IPS-15b (cell line): ENCODE results near the gene SIM1.

Experiments used
- H3K27me3 ChIP-seq: one replicate; pipeline ENCODE4 v1.6.1; 2013; ENCODE audit warnings: low read length; ENCODE audit not compliant: control insufficient read depth, insufficient read depth
- H3K36me3 ChIP-seq: one replicate; pipeline ENCODE4 v1.6.1; 2013; ENCODE audit warnings: low read length; ENCODE audit not compliant: control insufficient read depth, insufficient read depth
- H3K4me1 ChIP-seq: one replicate; pipeline ENCODE4 v1.6.1; 2013; ENCODE audit warnings: mild to moderate bottlenecking, low read length; ENCODE audit not compliant: control insufficient read depth, insufficient read depth
- H3K4me3 ChIP-seq: one replicate; pipeline ENCODE4 v1.5.1; 2013; ENCODE audit warnings: low read depth, low read length
- H3K9ac ChIP-seq: one replicate; pipeline ENCODE4 v1.6.1; 2013; ENCODE audit warnings: low read depth, mild to moderate bottlenecking, low read length
- H3K9me3 ChIP-seq: one replicate; pipeline ENCODE4 v1.6.1; 2013; ENCODE audit warnings: mild to moderate bottlenecking, low read length; ENCODE audit not compliant: control insufficient read depth, insufficient read depth

The SIM1 gene

GRCh38 chr6:100353276-100354015 is 111.3 kb downstream of the SIM1 start:
- Histone ChIP-seq H3K27me3 (no peaks in the 10 kb centered on the region), H3K4me3 (no peak overlapping the region), H3K9me3 (no peaks in the 10 kb centered on the region), H3K36me3 (no peaks in the 10 kb centered on the region), H3K4me1 (peaks cover 3% of the 10 kb centered on the region), H3K9ac (no peak overlapping the region)

- Histone ChIP-seq H3K27me3 (no peaks in the 10 kb centered on the region), H3K4me1 (peaks cover 3% of the 10 kb centered on the region), H3K4me3 (no peak overlapping the region), H3K36me3 (no peaks in the 10 kb centered on the region), H3K9ac (no peak overlapping the region), H3K9me3 (no peaks in the 10 kb centered on the region)
Measured at GRCh38 chr6:100350139-100350538, 114.6 kb downstream of the SIM1 start.

GRCh38 chr6:100349366-100349765 is 115.4 kb downstream of the SIM1 start:
- no peak overlapping the region for H3K9ac ChIP-seq
- peaks cover 3% of the 10 kb centered on the region for H3K4me1 ChIP-seq
- H3K27me3 ChIP-seq: no peaks in the 10 kb centered on the region
- no peak overlapping the region for H3K4me3 ChIP-seq
- H3K36me3 ChIP-seq: no peaks in the 10 kb centered on the region
- no peaks in the 10 kb centered on the region for H3K9me3 ChIP-seq

- no peak overlapping the region for H3K4me3 ChIP-seq
- no peaks in the 10 kb centered on the region for H3K27me3 ChIP-seq
- no peaks in the 10 kb centered on the region for H3K9me3 ChIP-seq
- H3K4me1 ChIP-seq: peaks cover 3% of the 10 kb centered on the region
- H3K9ac ChIP-seq: no peak overlapping the region
- no peaks in the 10 kb centered on the region for H3K36me3 ChIP-seq
Measured at GRCh38 chr6:100347901-100348550, 116.7 kb downstream of the SIM1 start.

GRCh38 chr6:100346828-100347227 is 117.9 kb downstream of the SIM1 start:
- no peak overlapping the region for H3K9ac ChIP-seq

GRCh38 chr6:100346203-100346602 is 118.5 kb downstream of the SIM1 start:
- H3K4me1 ChIP-seq: peaks cover 3% of the 10 kb centered on the region
- no peaks in the 10 kb centered on the region for H3K36me3 ChIP-seq
- H3K9ac ChIP-seq: no peak overlapping the region
- H3K27me3 ChIP-seq: no peaks in the 10 kb centered on the region
- no peak overlapping the region for H3K4me3 ChIP-seq
- H3K9me3 ChIP-seq: no peaks in the 10 kb centered on the region

More at GRCh38 chr6:100346828-100347227, 117.9 kb downstream of the SIM1 start:
- Histone ChIP-seq H3K27me3 (no peaks in the 10 kb centered on the region), H3K9me3 (no peaks in the 10 kb centered on the region), H3K4me1 (peaks cover 3% of the 10 kb centered on the region), H3K4me3 (no peak overlapping the region), H3K36me3 (no peaks in the 10 kb centered on the region)

- Histone ChIP-seq H3K4me1 (peaks cover 2% of the 10 kb centered on the region), H3K36me3 (no peaks in the 10 kb centered on the region), H3K9ac (no peak overlapping the region), H3K4me3 (no peak overlapping the region), H3K27me3 (no peaks in the 10 kb centered on the region), H3K9me3 (no peaks in the 10 kb centered on the region)
Measured at GRCh38 chr6:100344761-100345160, 120.0 kb downstream of the SIM1 start.

GRCh38 chr6:100344321-100344720 is 120.4 kb downstream of the SIM1 start:
- no peaks in the 10 kb centered on the region for H3K36me3 ChIP-seq
- H3K9ac ChIP-seq: no peak overlapping the region
- no peaks in the 10 kb centered on the region for H3K4me1 ChIP-seq
- no peaks in the 10 kb centered on the region for H3K27me3 ChIP-seq
- H3K9me3 ChIP-seq: no peaks in the 10 kb centered on the region
- no peak overlapping the region for H3K4me3 ChIP-seq

GRCh38 chr6:100343316-100344077 is 121.2 kb downstream of the SIM1 start:
- Histone ChIP-seq H3K36me3 (no peaks in the 10 kb centered on the region), H3K9me3 (no peaks in the 10 kb centered on the region), H3K9ac (no peak overlapping the region), H3K27me3 (no peaks in the 10 kb centered on the region), H3K4me1 (no peaks in the 10 kb centered on the region), H3K4me3 (no peak overlapping the region)

GRCh38 chr6:100342830-100343229 is 121.9 kb downstream of the SIM1 start:
- Histone ChIP-seq H3K27me3 (no peaks in the 10 kb centered on the region), H3K36me3 (no peaks in the 10 kb centered on the region), H3K9ac (no peak overlapping the region), H3K4me3 (no peak overlapping the region), H3K4me1 (no peaks in the 10 kb centered on the region), H3K9me3 (no peaks in the 10 kb centered on the region)

GRCh38 chr6:100339574-100340255 is 125.0 kb downstream of the SIM1 start:
- Histone ChIP-seq H3K9me3 (no peaks in the 10 kb centered on the region), H3K36me3 (no peaks in the 10 kb centered on the region), H3K27me3 (no peaks in the 10 kb centered on the region), H3K9ac (no peak overlapping the region), H3K4me3 (no peak overlapping the region), H3K4me1 (no peaks in the 10 kb centered on the region)
